Psoas muscle (tissue), 8 donors: Measurements from ENCODE around the gene BAAT. TPM values are rescaled to one million over a fixed set of nuclear protein-coding genes. Genes with fewer than 3 reads are reported as not detected.

Source experiments
- ATAC-seq, 4 donors: fragments of 200-7000 bp; cut with Tn5 transposase; one replicate each; pipeline ENCODE4 v1.9.1; 2020; ENCODE audit warnings: moderate library complexity in 3 of 4, mild to moderate bottlenecking in 2 of 4
- DNase-seq, 2 donors: peaks; one replicate each; pipeline ENCODE4 v3.0.0-alpha.2; 2020
- H3K27ac ChIP-seq: fragments of 200-600 bp; one replicate; pipeline ENCODE4 v1.8.0; 2022
- H3K27me3 ChIP-seq, 3 donors: fragments of 200-600 bp in 1 of 3; one replicate each; pipeline versions ENCODE4 v1.6.1 to v1.8.0; 2013 to 2022; ENCODE audit warnings: low read length in 2 of 3, mild to moderate bottlenecking in 2 of 3, moderate library complexity in 1 of 3; ENCODE audit not compliant: insufficient read depth in 3 of 3
- H3K36me3 ChIP-seq, 2 donors: fragments of 200-600 bp in 1 of 2; one replicate each; pipeline versions ENCODE4 v1.6.1 to v1.8.0; 2013 to 2022; ENCODE audit warnings: low read depth in 1 of 2, mild to moderate bottlenecking in 1 of 2, moderate library complexity in 1 of 2; ENCODE audit not compliant: insufficient read depth in 1 of 2
- H3K4me1 ChIP-seq: fragments of 200-600 bp; one replicate; pipeline ENCODE4 v1.8.0; 2022
- H3K4me3 ChIP-seq: fragments of 200-600 bp; one replicate; pipeline ENCODE4 v1.8.0; 2022; ENCODE audit warnings: mild to moderate bottlenecking
- H3K9me3 ChIP-seq: fragments of 200-600 bp; one replicate; pipeline ENCODE4 v1.8.0; 2022
- CTCF ChIP-seq: fragments of 200-600 bp; IDR thresholded peaks from one replicate; pipeline ENCODE4 v1.8.0; 2022; ENCODE audit warnings: antibody characterized with exemption
- WGBS, 3 donors: extraction: QIAGEN DNeasy Blood & Tissue Kit; methylation state at CpG; one replicate each; pipeline versions ENCODE4 v1.1.6 to v1.1.7; 2013; 5-methylcytosine and 5-hydroxymethylcytosine counted together
- intact Hi-C, 2 donors: fragments of 100-400 bp; cut with DNase I; formaldehyde crosslinking; loops; one replicate each; pipeline versions ENCODE4 v1.11.0 to v1.14.2; 2022
- polyA plus RNA-seq, 3 donors: library from polyadenylated mRNA; stranded (reverse); fragments of 200-250 nt; gene quantifications; one replicate each; pipeline ENCODE4 v1.2.3, GENCODE V29; 2013
- total RNA-seq, 4 donors: library from RNA; stranded (reverse); fragmentation: NEBNext Ultra II Directional in 2 of 4; extraction: Animal tissue kit (Norgen Biotek cat#: 25700) in 2 of 4; gene quantifications; one replicate each; pipeline versions ENCODE4 v1.2.1 to v1.2.4, GENCODE V29; 2021 to 2023
- donor health status: healthy with polysubstance abuse.
- donor health status: DM: no; HTN: no; CAD: no; lungs with moderate emphysema.
- donor health status: Bipolar disorder and iron deficiency.
- donor health status: healthy.
- donor health status: DM: yes; HTN: yes; CAD: no.
- donor health status: DM: no; HTN: no; CAD: no.
- donor health status: DM: no; HTN: no; CAD: no.
- donor health status: DM: yes; HTN: yes; CAD: no.

BAAT gene
- total and polyA plus RNA-seq, 7 donors, result 0.08 to 0.71 (median 0.20) TPM

- intact Hi-C loops, result no loop called here
- no peak overlapping the region for H3K4me3 ChIP-seq
Measured at GRCh38 chr9:101381833-101382342, 2.9 kb downstream of the BAAT start.

GRCh38 chr9:101381118-101381517 is 3.7 kb downstream of the BAAT start:
- H3K4me3 ChIP-seq, result no peak overlapping the region
- no peak for TF ChIP-seq CTCF
- WGBS, 3 donors, result 91 to 95% (median 92%) methylated on average over 3 of the region's 3 CpGs
- H3K36me3 ChIP-seq, result no peaks in the 10 kb centered on the region
- DNase-seq (no peak), ATAC-seq (no peak)
- intact Hi-C loops, result no loop called here
- peaks cover 5% of the 10 kb centered on the region for H3K9me3 ChIP-seq
- H3K4me1 ChIP-seq, result no peaks in the 10 kb centered on the region
- H3K27me3 ChIP-seq, result no peaks in the 10 kb centered on the region
- H3K27ac ChIP-seq, result no peak overlapping the region

More at GRCh38 chr9:101381833-101382342, 2.9 kb downstream of the BAAT start:
- 93 to 95% (median 93%) methylated on average over 2 of the region's 2 CpGs for WGBS, 3 donors
- Histone ChIP-seq H3K9me3 (peaks cover 5% of the 10 kb centered on the region), H3K36me3 (no peaks in the 10 kb centered on the region), H3K27ac (no peak overlapping the region), H3K4me1 (no peaks in the 10 kb centered on the region), H3K27me3 (no peaks in the 10 kb centered on the region)
- ATAC-seq, result no peak
- no peak for DNase-seq
- TF ChIP-seq CTCF, result no peak

- Histone ChIP-seq H3K9me3 (peaks cover 3% of the 10 kb centered on the region), H3K4me1 (no peaks in the 10 kb centered on the region), H3K36me3 (no peaks in the 10 kb centered on the region), H3K4me3 (no peak overlapping the region), H3K27ac (no peak overlapping the region), H3K27me3 (no peaks in the 10 kb centered on the region)
- TF ChIP-seq CTCF, result no peak
- DNase-seq, result no peak
- no peak for ATAC-seq
- intact Hi-C loops, result no loop called here
Measured at GRCh38 chr9:101380295-101380694, 4.5 kb downstream of the BAAT start.

- H3K27me3 ChIP-seq, result no peaks in the 10 kb centered on the region
- ATAC-seq (no peak), DNase-seq (no peak)
- no peak for TF ChIP-seq CTCF
- no peak overlapping the region for H3K4me3 ChIP-seq
- no peak overlapping the region for H3K27ac ChIP-seq
- H3K4me1 ChIP-seq, result no peaks in the 10 kb centered on the region
- no peaks in the 10 kb centered on the region for H3K9me3 ChIP-seq
- intact Hi-C loops, result no loop called here
- no peaks in the 10 kb centered on the region for H3K36me3 ChIP-seq
- WGBS, 3 donors, result 68 to 76% (median 69%) methylated on average over 6 of the region's 6 CpGs
Measured at GRCh38 chr9:101376111-101376848, 8.5 kb downstream of the BAAT start.

- no peaks in the 10 kb centered on the region for H3K9me3 ChIP-seq
- no peak for DNase-seq
- H3K4me3 ChIP-seq, result no peak overlapping the region
- H3K4me1 ChIP-seq, result no peaks in the 10 kb centered on the region
- no peak overlapping the region for H3K27ac ChIP-seq
- H3K27me3 ChIP-seq, result no peaks in the 10 kb centered on the region
- no peak for TF ChIP-seq CTCF
- no peak for ATAC-seq
- intact Hi-C loops, result no loop called here
- H3K36me3 ChIP-seq, result no peaks in the 10 kb centered on the region
- WGBS, 3 donors, result 86 to 89% (median 88%) methylated on average over 12 of the region's 12 CpGs
Measured at GRCh38 chr9:101375546-101375945, 9.3 kb downstream of the BAAT start.
